Muscle of leg (tissue), 11 donors: ENCODE data around the gene SCCPDH. TPM values are rescaled to one million over a fixed set of nuclear protein-coding genes. Genes with fewer than 3 reads are reported as not detected.
"Not testable (repeated sequence)": the region's sequence is repeated elsewhere in the genome, so short reads cannot be mapped to it uniquely, and the experiment has no call there.

ENCODE experiments used
- DNase-seq: peaks from one replicate; pipeline ENCODE4 v3.0.0; 2013
- H3K27ac ChIP-seq: one replicate; pipeline ENCODE4 v1.5.1; 2013; ENCODE audit warnings: mild to moderate bottlenecking, low read length, control low read depth
- H3K27me3 ChIP-seq: one replicate; pipeline ENCODE4 v1.6.1; 2013; ENCODE audit warnings: low read length; ENCODE audit not compliant: control insufficient read depth, insufficient read depth
- H3K36me3 ChIP-seq: one replicate; pipeline ENCODE4 v1.6.1; 2013; ENCODE audit warnings: low read length; ENCODE audit not compliant: control insufficient read depth, insufficient read depth
- H3K4me1 ChIP-seq: one replicate; pipeline ENCODE4 v1.6.1; 2013; ENCODE audit warnings: low read length; ENCODE audit not compliant: control insufficient read depth, insufficient read depth
- H3K4me3 ChIP-seq: one replicate; pipeline ENCODE4 v1.5.1; 2013; ENCODE audit warnings: low read length, control low read depth
- H3K9me3 ChIP-seq: replicated peaks from 2 replicates; pipeline ENCODE4 v1.6.1; 2013; ENCODE audit warnings: low read depth, low read length; ENCODE audit not compliant: control insufficient read depth
- WGBS: methylation state at CpG from one replicate; pipeline ENCODE4 v1.1.5; 2013; ENCODE audit warnings: missing lambda C conversion rate; ENCODE audit not compliant: insufficient coverage; 5-methylcytosine and 5-hydroxymethylcytosine counted together
- polyA plus RNA-seq, 8 donors: library from polyadenylated mRNA; unstranded; fragments of 120-200 nt; gene quantifications; one replicate each; pipeline versions ENCODE4 v1.2.1 to v1.2.3, GENCODE V29; 2013; ENCODE audit warnings: inconsistent platforms in 1 of 8, low replicate concordance in 1 of 8; ENCODE audit not compliant: insufficient read length in 8 of 8, insufficient read depth in 1 of 8
- total RNA-seq: library from RNA; stranded (reverse); fragments of 120-200 nt; gene quantifications from one replicate; pipeline ENCODE4 v1.2.4, GENCODE V29; 2013

Gene SCCPDH
- total and polyA plus RNA-seq, 9 donors = 32.2 to 41.0 (median 35.3) TPM

GRCh38 chr1:246809473-246809872 is 85.3 kb downstream of the SCCPDH start:
- H3K9me3 ChIP-seq = no peaks in the 10 kb centered on the region
- H3K36me3 ChIP-seq = no peaks in the 10 kb centered on the region
- H3K4me1 ChIP-seq = no peaks in the 10 kb centered on the region
- no peak overlapping the region for H3K4me3 ChIP-seq
- no peak for DNase-seq
- H3K27ac ChIP-seq = no peak overlapping the region
- no peaks in the 10 kb centered on the region for H3K27me3 ChIP-seq
- WGBS = 93% methylated on average over 2 of the region's 6 CpGs

GRCh38 chr1:246811985-246812384 is 87.8 kb downstream of the SCCPDH start:
- H3K27me3 ChIP-seq = no peaks in the 10 kb centered on the region
- H3K9me3 ChIP-seq = no peaks in the 10 kb centered on the region
- H3K27ac ChIP-seq = no peak overlapping the region
- H3K4me3 ChIP-seq = no peak overlapping the region
- no peak for DNase-seq
- H3K4me1 ChIP-seq = no peaks in the 10 kb centered on the region
- 82% methylated on average over 2 of the region's 3 CpGs for WGBS
- H3K36me3 ChIP-seq = no peaks in the 10 kb centered on the region

GRCh38 chr1:246813325-246813724 is 89.1 kb downstream of the SCCPDH start:
- 59% methylated on average over 2 of the region's 4 CpGs for WGBS
- H3K9me3 ChIP-seq, H3K4me1 ChIP-seq, H3K27ac ChIP-seq, H3K27me3 ChIP-seq, H3K36me3 ChIP-seq, H3K4me3 ChIP-seq, DNase-seq: not testable (repeated sequence)

- WGBS = 74% methylated on average over 11 of the region's 13 CpGs
- Histone ChIP-seq H3K4me3 (no peak overlapping the region), H3K27me3 (no peaks in the 10 kb centered on the region), H3K9me3 (no peaks in the 10 kb centered on the region), H3K4me1 (no peaks in the 10 kb centered on the region), H3K27ac (no peak overlapping the region), H3K36me3 (no peaks in the 10 kb centered on the region)
- DNase-seq = no peak
Measured at GRCh38 chr1:246814890-246815289, 90.7 kb downstream of the SCCPDH start.

GRCh38 chr1:246815693-246816270 is 91.6 kb downstream of the SCCPDH start:
- Histone ChIP-seq H3K9me3 (no peaks in the 10 kb centered on the region), H3K27me3 (no peaks in the 10 kb centered on the region), H3K36me3 (no peaks in the 10 kb centered on the region), H3K4me3 (no peak overlapping the region), H3K27ac (no peak overlapping the region), H3K4me1 (no peaks in the 10 kb centered on the region)
- 60% methylated on average over 1 of the region's 11 CpGs for WGBS
- no peak for DNase-seq

Other genes starting within 250 kb of the SCCPDH start
- 13.9 TPM for gene SMYD3, start 217.1 kb upstream of the SCCPDH start, total RNA-seq
- gene SMYD3, start 217.1 kb upstream of the SCCPDH start, polyA plus RNA-seq = 10 to 100 TPM in 3 of 8 donors, 1 to 10 TPM in 5; 8.0 to 11.8 (median 9.4) TPM
- gene TFB2M, start 158.1 kb upstream of the SCCPDH start, total RNA-seq = 10.0 TPM
- gene TFB2M, start 158.1 kb upstream of the SCCPDH start, polyA plus RNA-seq = 10 to 100 TPM; 10.5 to 14.2 (median 11.7) TPM
- gene CNST, start 158.0 kb upstream of the SCCPDH start, total RNA-seq = 13.7 TPM
- 10 to 100 TPM; 10.5 to 15.3 (median 12.7) TPM for gene CNST, start 158.0 kb upstream of the SCCPDH start, polyA plus RNA-seq
- 21.1 TPM for gene AHCTF1, start 207.5 kb downstream of the SCCPDH start, total RNA-seq
- 10 to 100 TPM; 22.9 to 35.9 (median 28.9) TPM for gene AHCTF1, start 207.5 kb downstream of the SCCPDH start, polyA plus RNA-seq